ENCODE data around the gene TPRKB. TPM values are rescaled to one million over a fixed set of nuclear protein-coding genes. Genes with fewer than 3 reads are reported as not detected.

TPRKB gene
- total RNA-seq, 2 donors from 2014 or later = 26.9 to 54.0 TPM

DNA sequence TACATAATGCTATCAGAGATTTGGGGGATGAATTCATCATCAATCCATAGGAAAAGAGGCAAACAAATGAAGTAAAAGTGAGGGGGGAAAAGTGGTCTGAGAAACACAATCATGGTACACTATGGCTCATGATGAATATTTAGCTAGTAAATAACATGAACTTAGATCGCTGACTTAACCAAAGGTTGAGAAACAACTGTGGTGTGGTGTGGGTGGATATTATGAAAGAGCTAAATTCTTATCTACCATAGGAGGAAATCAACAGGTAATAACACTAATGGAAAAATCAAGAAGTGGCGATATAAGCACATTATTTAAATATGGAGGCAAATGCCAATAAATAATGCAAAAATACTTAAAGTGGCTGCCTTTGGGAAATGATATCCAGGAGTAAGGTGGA lies 12.2 kb upstream of the TPRKB start:
- no peaks in the 10 kb centered on the region for H3K27me3 ChIP-seq (replicated peaks; ENCODE audit: insufficient read depth)
- H3K27ac ChIP-seq = no peak overlapping the region
- no peak for DNase-seq (ENCODE audit: low spot score)
- TF ChIP-seq, protein P1, sequence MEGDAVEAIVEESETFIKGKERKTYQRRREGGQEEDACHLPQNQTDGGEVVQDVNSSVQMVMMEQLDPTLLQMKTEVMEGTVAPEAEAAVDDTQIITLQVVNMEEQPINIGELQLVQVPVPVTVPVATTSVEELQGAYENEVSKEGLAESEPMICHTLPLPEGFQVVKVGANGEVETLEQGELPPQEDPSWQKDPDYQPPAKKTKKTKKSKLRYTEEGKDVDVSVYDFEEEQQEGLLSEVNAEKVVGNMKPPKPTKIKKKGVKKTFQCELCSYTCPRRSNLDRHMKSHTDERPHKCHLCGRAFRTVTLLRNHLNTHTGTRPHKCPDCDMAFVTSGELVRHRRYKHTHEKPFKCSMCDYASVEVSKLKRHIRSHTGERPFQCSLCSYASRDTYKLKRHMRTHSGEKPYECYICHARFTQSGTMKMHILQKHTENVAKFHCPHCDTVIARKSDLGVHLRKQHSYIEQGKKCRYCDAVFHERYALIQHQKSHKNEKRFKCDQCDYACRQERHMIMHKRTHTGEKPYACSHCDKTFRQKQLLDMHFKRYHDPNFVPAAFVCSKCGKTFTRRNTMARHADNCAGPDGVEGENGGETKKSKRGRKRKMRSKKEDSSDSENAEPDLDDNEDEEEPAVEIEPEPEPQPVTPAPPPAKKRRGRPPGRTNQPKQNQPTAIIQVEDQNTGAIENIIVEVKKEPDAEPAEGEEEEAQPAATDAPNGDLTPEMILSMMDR (IDR thresholded peaks at IDR 0.05) = no peak
- no peak for TF ChIP-seq POLR2AphosphoS5 (IDR thresholded peaks at IDR 0.05)
- TF ChIP-seq POLR2A (IDR thresholded peaks at IDR 0.05) = no peak
- no peaks in the 10 kb centered on the region for H3K9me3 ChIP-seq
- 92% methylated on average over 2 of the region's 2 CpGs for WGBS
- no peak overlapping the region for H3K4me3 ChIP-seq
- H3K36me3 ChIP-seq = no peaks in the 10 kb centered on the region
- intact Hi-C loops (cut with DNase I) = no loop called here
- H3K4me1 ChIP-seq (replicated peaks) = no peaks in the 10 kb centered on the region

DNA sequence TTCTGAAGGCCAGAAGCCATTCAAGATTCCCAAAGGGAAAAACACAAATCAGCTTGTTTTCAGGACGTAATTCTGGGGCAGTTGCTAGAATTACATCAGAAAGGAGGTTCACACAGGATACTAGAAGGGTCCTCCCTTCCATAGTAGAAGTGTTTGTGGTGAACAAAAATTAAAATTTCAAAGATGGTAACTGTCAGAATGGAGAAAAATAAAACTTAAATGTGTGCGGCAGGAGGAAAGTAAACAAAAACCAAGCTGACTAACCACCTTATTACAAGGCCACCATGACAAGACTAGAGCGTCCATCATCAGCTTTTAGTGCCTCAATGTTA lies 9.7 kb upstream of the TPRKB start:
- no peak overlapping the region for H3K27ac ChIP-seq

DNA sequence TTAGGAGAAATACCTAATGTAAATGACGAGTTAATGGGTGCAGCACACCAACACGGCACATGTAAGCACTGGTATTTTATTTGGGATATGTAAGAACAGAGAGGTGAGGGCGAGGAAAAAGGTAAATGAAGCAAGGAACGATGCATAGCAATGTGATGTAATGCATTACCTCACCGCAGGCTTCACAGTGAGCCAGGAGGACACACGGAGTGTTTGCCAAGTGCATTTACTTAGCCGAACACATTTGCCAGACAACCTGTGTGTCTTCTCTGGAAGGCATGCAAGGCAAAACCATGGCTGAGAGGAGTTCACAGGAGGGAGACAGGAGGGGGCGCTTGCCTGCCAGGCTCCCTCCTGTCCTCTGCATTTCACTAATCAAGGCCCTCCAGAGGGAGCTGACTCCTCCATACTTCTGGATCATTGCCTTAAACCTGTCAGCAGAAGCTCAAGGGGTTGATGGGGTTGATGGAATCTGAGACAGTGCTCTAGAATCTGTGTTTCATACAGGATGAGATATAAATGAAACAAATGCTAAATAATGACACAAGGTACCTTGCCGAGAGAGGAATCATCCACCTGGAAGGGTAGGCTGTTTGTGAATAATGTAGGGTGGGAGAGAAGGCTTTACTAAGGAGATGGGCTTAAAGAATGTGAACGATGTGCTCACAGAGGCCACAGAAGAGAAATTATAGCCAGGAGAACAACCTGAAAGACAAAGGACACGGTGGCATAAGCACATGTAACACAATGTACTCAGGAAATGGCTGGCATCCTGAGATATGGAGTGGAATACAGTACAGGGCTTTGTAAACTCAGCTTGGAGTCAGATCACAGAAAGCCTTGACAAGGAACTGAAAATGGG lies 9.1 kb upstream of the TPRKB start:
- Histone ChIP-seq H3K9me3 (no peaks in the 10 kb centered on the region), H3K27me3 (replicated peaks; ENCODE audit: insufficient read depth) (no peaks in the 10 kb centered on the region), H3K4me1 (replicated peaks) (no peaks in the 10 kb centered on the region), H3K4me3 (no peak overlapping the region), H3K27ac (no peak overlapping the region), H3K36me3 (no peaks in the 10 kb centered on the region)
- 87% methylated on average over 11 of the region's 11 CpGs for WGBS
- DNase-seq (ENCODE audit: low spot score) = no peak
- intact Hi-C loops (cut with DNase I) = no loop called here
- TF ChIP-seq, protein P1 (IDR thresholded peaks at IDR 0.05) = no peak
- TF ChIP-seq POLR2A (IDR thresholded peaks at IDR 0.05) (no peak), POLR2AphosphoS5 (IDR thresholded peaks at IDR 0.05) (no peak)

More for the DNA sequence above, 9.7 kb upstream of the TPRKB start:
- Histone ChIP-seq H3K36me3 (no peaks in the 10 kb centered on the region), H3K4me1 (replicated peaks) (no peaks in the 10 kb centered on the region), H3K27me3 (replicated peaks; ENCODE audit: insufficient read depth) (no peaks in the 10 kb centered on the region), H3K4me3 (no peak overlapping the region), H3K9me3 (no peaks in the 10 kb centered on the region)
- WGBS = 82% methylated on average over 3 of the region's 3 CpGs
- intact Hi-C loops (cut with DNase I) = no loop called here
- TF ChIP-seq, protein P1 (IDR thresholded peaks at IDR 0.05) = no peak
- no peak for TF ChIP-seq POLR2A (IDR thresholded peaks at IDR 0.05)
- DNase-seq (ENCODE audit: low spot score) = no peak

GRCh38 chr2:73740767-73741166 lies 3.6 kb upstream of the TPRKB start:
- Histone ChIP-seq H3K27me3 (replicated peaks; ENCODE audit: insufficient read depth) (no peaks in the 10 kb centered on the region), H3K4me1 (replicated peaks) (peaks cover 10% of the 10 kb centered on the region), H3K4me3 (no peak overlapping the region), H3K9me3 (no peaks in the 10 kb centered on the region), H3K27ac (no peak overlapping the region), H3K36me3 (no peaks in the 10 kb centered on the region)
- TF ChIP-seq, protein P1 (IDR thresholded peaks at IDR 0.05) = no peak
- TF ChIP-seq POLR2A (IDR thresholded peaks at IDR 0.05) = no peak
- no peak for TF ChIP-seq POLR2AphosphoS5 (IDR thresholded peaks at IDR 0.05)
- DNase-seq (ENCODE audit: low spot score) = no peak
- 78% methylated on average over 2 of the region's 2 CpGs for WGBS
- intact Hi-C loops (cut with DNase I) = no loop called here

GRCh38 chr2:73739101-73739500 lies 2.0 kb upstream of the TPRKB start:
- Histone ChIP-seq H3K9me3 (no peaks in the 10 kb centered on the region), H3K4me1 (replicated peaks) (peaks cover 10% of the 10 kb centered on the region), H3K36me3 (no peaks in the 10 kb centered on the region), H3K4me3 (no peak overlapping the region), H3K27ac (no peak overlapping the region), H3K27me3 (replicated peaks; ENCODE audit: insufficient read depth) (no peaks in the 10 kb centered on the region)
- 56% methylated on average over 3 of the region's 3 CpGs for WGBS
- DNase-seq (ENCODE audit: low spot score) = peak; percentile 30
- TF ChIP-seq POLR2A (IDR thresholded peaks at IDR 0.05) (no peak), POLR2AphosphoS5 (IDR thresholded peaks at IDR 0.05) (peak; percentile 41)
- TF ChIP-seq, protein P1 (IDR thresholded peaks at IDR 0.05) = no peak
- intact Hi-C loops (cut with DNase I) = no loop called here

Data from prostate gland (tissue), 2 donors.